ENCODE data around the gene FILIP1.

GRCh38 chr6:75344021-75344420, 149.6 kb downstream of the FILIP1 start:
- TF ChIP-seq, protein P1, sequence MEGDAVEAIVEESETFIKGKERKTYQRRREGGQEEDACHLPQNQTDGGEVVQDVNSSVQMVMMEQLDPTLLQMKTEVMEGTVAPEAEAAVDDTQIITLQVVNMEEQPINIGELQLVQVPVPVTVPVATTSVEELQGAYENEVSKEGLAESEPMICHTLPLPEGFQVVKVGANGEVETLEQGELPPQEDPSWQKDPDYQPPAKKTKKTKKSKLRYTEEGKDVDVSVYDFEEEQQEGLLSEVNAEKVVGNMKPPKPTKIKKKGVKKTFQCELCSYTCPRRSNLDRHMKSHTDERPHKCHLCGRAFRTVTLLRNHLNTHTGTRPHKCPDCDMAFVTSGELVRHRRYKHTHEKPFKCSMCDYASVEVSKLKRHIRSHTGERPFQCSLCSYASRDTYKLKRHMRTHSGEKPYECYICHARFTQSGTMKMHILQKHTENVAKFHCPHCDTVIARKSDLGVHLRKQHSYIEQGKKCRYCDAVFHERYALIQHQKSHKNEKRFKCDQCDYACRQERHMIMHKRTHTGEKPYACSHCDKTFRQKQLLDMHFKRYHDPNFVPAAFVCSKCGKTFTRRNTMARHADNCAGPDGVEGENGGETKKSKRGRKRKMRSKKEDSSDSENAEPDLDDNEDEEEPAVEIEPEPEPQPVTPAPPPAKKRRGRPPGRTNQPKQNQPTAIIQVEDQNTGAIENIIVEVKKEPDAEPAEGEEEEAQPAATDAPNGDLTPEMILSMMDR (IDR thresholded peaks at IDR 0.05; ENCODE audit: insufficient read depth, low read length, poor library complexity, severe bottlenecking) = no peak
- no peak for TF ChIP-seq EZH2phosphoT487 (conservative IDR thresholded peaks at IDR 0.05; ENCODE audit: low read length)

All from SU-DHL-6 (cell line).